Activated effector memory CD4-positive, alpha-beta T cell treated with anti-CD3 and anti-CD28 coated beads, Interleukin-2, amount 50 U/mL, for 16 hours (primary cell): Measurements from ENCODE around the gene JAG1.

Experiments used
- DNase-seq: peaks from one replicate; pipeline ENCODE4 v3.0.0-alpha.2; 2020

Gene JAG1

DNA sequence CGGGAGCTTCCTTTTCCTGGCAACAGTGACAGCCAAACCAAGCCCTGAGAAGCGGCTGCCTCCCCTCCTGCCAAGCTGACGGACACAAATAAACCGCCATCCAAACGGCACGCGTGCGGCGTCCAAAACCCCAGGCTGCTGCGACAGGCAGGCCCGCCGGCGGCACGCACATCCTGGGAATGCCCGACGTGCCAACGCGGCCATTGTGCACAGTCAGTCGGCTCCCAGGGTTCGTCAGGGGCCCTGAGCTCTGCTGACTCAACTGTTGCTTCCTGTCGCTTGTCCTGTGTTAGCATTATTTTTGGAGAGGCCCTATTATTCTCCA lies 6.8 kb downstream of the JAG1 start:
- DNase-seq = no peak

DNA sequence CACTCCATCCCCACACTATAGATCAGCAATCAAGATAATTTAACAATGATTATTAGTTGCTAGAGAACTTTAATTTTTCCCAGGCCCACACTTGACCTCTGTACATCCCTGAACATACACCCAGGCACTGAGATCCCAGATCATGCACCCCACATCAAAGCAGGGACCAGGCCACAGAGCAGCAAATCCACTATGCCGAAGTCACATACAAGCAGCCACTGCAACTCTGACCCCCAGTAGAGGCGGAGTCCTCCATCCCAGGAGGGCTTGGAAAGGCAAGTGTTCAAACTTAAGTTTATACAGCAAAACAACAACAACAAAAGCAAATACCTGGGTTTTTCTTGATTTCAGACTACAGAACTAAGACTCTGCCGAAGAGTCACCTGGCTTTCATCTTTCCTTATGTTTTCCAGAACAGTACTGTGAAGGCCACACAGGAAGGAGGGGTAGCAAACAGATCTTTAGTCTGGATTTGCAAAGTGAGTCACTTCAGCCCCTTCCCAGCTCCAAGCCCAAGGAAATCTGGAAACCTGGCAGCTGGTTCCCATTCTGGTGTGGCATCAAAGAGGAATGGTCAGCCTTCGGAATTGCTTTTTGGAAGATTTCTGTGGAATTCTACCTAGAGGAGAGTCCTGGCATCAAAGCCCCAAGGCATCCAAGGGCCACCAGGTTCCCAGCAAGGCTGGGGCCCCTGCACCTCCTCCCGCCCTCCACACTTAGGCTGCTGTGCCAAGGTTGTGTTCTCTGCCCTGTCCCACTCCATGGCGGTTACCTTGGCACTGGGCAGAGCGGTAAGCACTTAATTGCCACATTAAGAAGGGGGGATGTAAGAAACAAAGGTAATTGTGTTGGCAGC lies 7.3 kb downstream of the JAG1 start:
- DNase-seq = no peak

- DNase-seq = no peak
Measured at GRCh38 chr20:10665791-10666190, 8.0 kb downstream of the JAG1 start.

GRCh38 chr20:10665027-10665561 lies 8.7 kb downstream of the JAG1 start:
- DNase-seq = no peak

DNA sequence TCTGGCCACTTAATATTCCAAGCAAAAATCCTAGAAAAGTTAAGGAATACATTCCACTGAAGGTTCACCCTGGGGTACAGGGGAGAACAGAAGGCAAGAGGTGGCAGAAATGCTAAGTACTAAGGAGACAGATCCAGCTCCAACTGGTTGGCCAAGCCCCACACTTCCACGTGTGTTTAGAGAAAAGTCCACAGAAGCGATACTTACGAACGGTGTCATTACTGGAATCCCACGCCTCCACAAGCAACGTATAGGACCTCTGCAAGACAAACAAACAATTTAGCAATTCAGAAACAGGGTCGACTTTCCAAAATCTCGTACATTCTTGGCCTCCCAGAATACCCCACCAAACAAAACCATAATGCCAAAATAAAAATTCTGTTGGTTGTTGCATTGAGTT lies 10.0 kb downstream of the JAG1 start:
- DNase-seq = no peak

DNA sequence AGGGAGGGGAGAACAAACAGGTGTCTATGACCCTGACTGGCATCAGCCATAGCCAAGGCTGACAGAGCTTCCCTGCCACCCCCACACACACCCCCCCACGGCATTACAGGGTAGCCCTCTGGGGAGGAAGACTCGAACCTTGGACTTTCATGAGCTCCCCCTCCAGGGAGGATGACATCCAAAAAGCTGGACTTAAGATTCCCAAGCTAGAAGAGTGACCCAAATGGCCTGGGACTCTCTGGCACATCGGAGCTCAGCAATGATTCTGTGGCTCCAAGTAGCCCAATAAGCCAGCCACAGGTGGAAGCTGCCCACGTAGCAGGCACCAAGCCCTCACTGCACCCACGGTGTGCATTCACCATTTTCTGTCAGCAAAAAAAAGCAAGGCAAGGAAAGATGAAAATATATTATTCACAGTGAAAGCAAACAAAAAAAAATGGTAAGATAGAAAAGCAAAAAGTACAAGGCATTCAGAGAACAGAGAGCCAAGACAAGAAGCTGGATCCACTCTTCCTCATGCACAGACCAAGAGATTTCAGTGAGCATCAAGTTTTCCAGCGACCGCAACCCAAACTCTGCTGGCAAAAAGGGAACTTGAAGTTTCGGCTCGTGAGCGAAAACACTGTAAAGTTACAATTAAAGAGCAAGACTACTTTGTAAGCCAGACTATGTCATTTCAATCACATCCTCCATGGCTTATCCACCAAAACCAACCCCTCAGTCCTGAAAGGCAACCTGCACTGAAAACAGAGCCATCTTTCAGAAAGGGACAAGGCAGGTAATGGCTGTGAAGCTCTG lies 10.9 kb downstream of the JAG1 start:
- DNase-seq = no peak

DNA sequence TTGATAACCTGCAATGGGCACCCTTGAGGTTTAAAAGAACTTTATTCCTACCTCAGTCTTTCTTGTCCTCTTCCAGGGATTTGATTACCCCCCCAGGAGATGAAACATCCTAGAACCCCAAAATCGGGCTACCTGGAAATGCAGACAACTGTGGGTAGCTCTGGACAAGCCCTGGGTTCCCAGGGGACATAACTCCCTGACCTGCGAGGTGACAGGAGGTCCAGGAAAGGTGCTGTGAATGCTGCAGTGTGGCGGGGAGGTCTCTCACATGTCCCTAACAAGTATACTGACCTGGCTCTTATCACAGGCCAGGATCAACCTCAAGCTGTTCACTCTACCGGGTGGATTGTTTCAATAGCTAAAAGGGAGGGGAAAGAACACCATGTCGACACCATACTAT lies 11.6 kb downstream of the JAG1 start:
- no peak for DNase-seq

DNA sequence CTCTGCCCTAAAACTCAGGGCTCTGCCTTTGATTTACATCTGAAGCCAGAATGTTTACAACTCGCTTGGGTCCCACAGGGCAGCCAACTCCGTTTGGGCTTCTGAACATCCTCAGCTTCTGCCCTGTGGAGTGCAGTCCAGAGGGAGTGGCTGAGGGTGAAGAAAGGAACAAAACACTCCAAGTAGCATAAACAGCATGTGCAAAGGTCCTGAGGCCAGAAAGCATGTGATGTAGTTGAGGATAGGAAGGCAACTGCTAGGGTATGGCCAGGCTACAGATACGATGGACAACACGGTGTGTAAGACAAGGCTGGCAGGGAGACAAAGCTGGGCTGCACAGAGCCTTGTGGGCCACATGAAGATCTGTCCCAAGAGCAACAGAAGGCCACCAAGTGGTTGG lies 12.5 kb downstream of the JAG1 start:
- no peak for DNase-seq

- DNase-seq = no peak
Measured at GRCh38 chr20:10660661-10661060, 13.1 kb downstream of the JAG1 start.

DNA sequence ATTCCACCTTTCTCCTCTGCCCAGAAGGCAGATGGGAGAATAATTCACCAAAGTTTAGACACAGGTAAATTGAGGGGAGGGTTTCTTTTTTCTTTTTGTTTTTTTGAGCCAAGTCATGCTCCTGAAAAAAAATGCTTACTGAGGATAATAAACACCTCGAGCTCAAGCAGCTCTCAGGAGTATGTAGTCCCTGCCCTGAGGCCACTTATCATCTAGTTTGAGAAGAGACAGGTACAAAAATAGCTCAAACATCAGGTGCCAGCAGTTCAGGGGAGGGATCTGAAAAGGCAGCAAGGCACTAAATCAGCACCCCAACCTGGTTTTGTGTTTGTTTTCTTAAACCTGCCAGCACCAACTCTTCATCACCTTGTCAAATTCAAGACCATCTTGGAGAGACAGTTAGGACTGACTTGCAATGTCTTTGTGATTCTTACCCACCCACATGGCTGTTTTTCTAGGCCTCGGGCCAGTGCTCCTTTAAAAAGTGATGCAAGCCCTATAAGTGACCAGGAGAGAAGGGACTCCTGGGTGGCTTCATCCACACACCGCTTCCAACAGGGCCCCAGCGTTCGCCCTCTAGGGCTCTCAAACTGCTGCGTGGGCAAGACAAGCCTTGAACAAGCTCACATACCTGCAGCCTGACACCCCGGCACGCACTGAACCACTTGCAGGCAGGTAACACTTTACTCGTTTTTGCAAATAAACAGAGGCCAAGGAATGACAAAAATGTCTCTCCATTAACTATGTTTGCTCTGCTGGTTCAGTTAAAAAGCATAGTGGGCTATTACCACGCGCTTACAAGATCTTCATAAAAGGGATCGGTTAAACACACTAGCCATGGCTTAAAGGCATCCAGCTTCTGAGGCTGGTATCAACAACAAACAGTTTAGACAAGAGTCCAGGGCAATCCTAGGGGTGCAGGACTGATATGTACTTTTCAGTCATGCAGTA lies 13.9 kb downstream of the JAG1 start:
- DNase-seq = no peak

GRCh38 chr20:10658876-10659632 lies 14.7 kb downstream of the JAG1 start:
- DNase-seq = no peak

- no peak for DNase-seq
Measured at GRCh38 chr20:10658051-10658823, 15.6 kb downstream of the JAG1 start.

DNA sequence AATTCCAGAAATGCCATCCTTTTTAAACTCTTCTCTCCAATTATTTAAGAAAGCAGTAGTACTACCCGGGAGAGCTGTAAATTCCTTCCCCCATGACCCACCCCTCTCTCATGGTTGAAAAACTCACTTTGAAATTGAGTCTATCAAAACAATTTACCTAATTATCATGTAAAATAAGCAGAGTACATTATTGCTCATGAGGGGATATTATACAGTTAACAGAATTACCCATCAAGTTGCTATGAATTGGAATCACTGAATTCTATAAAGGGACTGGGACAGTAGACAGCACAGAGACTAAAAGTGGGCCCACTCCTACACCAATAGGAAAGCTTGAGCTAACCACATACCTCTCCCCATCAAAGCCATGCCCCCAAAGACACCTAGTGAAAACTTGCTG lies 16.3 kb downstream of the JAG1 start:
- DNase-seq = no peak

DNA sequence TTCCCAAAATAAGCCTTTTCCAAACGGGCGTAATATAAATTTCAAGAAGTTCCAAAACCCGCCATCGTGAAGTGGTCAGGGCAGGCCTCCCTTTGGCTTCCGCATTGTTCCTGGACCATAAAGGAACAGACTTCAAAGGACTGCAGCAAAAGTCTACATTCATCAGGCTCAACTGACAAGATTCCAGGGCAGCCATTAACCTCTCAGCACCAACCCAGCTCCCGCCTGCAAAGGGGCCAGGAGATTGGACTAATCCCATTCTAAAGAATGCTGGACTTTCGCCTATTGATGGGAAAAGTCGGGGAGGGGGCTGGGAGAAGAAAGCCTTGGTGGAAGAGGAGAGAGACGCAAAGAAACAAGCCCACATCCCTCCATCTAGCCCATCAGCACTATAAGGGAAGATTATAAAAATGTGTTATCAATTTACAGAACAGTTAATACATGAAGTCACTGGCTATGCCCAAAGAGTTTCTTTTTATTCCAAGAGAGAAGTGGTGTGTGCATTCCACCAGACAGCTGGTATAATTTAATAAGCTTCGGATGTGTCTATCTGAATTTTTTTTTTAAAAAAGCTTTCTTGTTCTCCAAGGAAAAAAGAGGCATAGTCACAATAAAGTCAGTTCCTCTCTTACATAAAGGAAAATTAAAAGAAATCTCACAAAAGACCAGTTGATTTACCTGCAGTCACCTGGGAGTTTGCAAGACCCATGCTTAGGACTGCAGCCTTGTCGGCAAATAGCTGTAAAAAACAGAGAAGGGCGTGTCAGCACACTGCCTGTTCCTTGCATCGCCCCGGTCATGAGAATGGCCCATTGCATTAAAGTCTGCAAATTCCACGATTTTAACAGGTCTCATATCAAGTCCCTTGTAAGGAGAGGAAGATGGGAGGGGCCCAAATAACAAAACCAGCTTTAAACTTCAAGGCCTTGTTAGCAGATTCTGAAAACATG lies 17.8 kb downstream of the JAG1 start:
- no peak for DNase-seq

GRCh38 chr20:10654630-10655029 lies 19.2 kb downstream of the JAG1 start:
- no peak for DNase-seq

DNA sequence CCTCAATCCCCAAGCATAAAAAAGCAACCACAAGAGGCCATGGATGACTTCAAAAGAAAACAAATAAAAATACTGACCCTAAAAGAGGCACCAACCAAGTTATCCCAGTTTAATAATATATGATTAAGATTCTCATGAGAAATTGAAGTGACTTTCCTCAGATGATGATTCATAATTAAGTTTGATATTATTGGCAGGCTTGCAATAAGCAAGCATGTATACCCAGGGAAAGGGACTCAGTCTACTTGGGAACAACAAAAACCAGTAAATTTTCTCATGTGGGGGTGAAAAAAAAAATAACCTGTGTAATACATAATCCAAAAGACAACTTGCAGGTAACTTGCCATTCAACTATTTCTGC lies 19.6 kb downstream of the JAG1 start:
- no peak for DNase-seq

DNA sequence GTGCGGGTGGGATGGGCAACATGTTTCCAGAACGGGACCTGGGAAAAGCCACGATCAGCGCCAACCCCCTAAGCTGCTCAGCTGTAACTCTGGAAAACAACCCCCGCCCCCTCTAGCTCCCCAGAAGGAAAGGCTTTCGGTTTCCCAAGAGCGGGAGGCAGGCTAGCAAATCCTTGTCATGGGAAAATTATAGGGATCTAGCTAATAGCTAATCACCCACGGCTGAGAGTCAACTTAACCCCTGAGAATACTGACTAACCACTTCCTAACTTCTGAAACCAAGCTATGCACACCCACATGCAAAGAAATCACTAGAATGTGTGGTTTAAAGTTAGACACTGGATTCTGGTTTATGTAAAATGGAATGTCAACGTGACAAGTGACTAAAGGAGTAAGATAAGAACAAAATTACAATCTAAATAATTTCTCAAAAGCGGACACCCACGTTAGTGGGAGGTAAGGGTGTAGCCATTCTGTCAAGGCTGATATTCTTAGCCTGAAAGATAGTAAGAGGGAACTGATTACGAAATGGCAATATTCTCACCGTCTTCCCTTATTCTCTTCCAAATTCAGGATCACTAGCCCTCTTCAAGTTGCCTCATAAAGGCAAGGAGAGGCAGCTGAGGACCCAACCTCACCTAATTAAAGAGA lies 20.1 kb downstream of the JAG1 start:
- no peak for DNase-seq

DNA sequence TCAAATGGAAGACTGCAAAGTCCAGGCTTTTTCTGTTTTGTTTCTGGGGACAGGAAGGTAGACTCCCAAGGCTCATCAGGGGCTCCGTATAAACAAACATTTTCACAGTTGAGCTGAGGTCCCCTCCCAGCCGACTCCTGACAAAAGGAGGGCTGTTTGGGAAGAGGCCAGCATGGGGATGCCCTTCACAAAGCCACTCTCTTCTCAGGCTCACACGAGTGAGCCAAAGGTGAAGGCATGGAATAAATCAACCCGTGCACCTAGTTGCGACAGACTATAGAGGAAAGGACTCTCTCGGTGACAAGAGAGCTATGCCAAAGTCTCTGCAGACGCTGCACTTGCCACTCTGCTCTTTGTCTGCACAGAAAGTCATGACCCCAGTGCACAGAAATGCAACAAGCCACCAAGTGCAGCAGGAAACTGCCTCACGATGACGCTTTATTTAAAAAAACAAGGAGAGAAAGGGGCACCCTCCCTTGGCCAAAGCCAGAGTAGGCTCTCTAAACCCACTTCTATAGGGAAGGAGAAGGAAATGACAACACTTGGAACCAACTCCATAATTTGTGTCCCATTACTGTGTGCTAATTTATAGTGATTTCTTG lies 21.0 kb downstream of the JAG1 start:
- no peak for DNase-seq

DNA sequence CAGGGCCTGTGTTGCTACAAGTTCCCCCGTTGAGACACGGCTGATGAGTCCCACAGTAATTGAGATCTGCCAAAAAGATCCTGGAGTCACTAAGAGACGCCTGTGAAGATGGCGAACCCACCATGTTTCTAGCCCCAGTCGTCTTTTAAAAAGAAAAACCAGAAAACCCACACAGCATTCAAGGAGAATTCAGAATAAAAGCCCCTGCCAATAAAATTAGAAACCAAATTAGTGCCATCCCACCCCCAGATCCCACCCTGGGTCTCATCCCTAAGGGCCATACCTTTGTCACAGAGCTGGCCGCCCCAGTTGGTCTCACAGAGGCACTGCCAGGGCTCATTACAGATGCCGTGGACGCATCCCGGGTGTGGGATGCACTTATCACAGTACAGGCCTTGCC lies 21.6 kb downstream of the JAG1 start:
- no peak for DNase-seq
